PC-3 (cell line): ENCODE data around the gene CHCHD10. TPM values are rescaled to one million over a fixed set of nuclear protein-coding genes. Genes with fewer than 3 reads are reported as not detected.

Source experiments
- ATAC-seq: fragments of 200-7000 bp; cut with Tn5 transposase; 2 replicates; pipeline ENCODE4 v1.9.1; 2020; ENCODE audit warnings: mild to moderate bottlenecking, moderate library complexity
- BruUV-seq: library from RNA; stranded (reverse); fragments of 400-500 nt; replicated peaks from 2 replicates; lab custom pipeline; 2021; lab: Mats Ljungman, UMichigan
- CTCF ChIA-PET: fragments of 300-600 bp; sonication (Branson Sonifier 250); formaldehyde crosslinking; loops from one replicate; lab custom pipeline; 2022; ENCODE audit warnings: antibody characterized with exemption; lab: Charles Lee
- POLR2A ChIA-PET: fragments of 300-600 bp; sonication (Branson Sonifier 250); formaldehyde crosslinking; loops from one replicate; lab custom pipeline; 2022; ENCODE audit warnings: antibody characterized with exemption; ENCODE audit not compliant: unreplicated experiment; lab: Charles Lee
- DNase-seq: peaks from one replicate; pipeline ENCODE4 v3.0.0-alpha.2; 2015
- H2AFZ ChIP-seq: fragments of 300-600 bp; sonication (generic); 2 replicates; pipeline ENCODE4 v1.6.0; 2016; ENCODE audit warnings: antibody characterized with exemption, low read length
- H3F3A ChIP-seq: fragments of 300-600 bp; sonication (generic); one replicate; pipeline ENCODE4 v1.6.0; 2017; ENCODE audit warnings: antibody characterized with exemption, low read length, control low read depth, mild to moderate bottlenecking; ENCODE audit not compliant: unreplicated experiment
- H3K27ac ChIP-seq: fragments of 300-600 bp; sonication (generic); 2 replicates; pipeline ENCODE4 v1.5.1; 2016; ENCODE audit warnings: mild to moderate bottlenecking, low read length
- H3K27me3 ChIP-seq: fragments of 300-600 bp; sonication (generic); 2 replicates; pipeline ENCODE4 v1.6.1; 2016; ENCODE audit warnings: low read length, mixed read lengths
- H3K36me3 ChIP-seq: fragments of 300-600 bp; sonication (generic); 2 replicates; pipeline ENCODE4 v1.6.1; 2016; ENCODE audit warnings: low read depth, mixed run types, low read length, mixed read lengths
- H3K4me1 ChIP-seq: fragments of 300-600 bp; sonication (generic); 2 replicates; pipeline ENCODE4 v1.5.1; 2016; ENCODE audit warnings: low read length; ENCODE audit not compliant: insufficient read depth
- H3K4me2 ChIP-seq: fragments of 300-600 bp; sonication (generic); 2 replicates; pipeline ENCODE4 v1.6.0; 2016; ENCODE audit warnings: low read length
- H3K4me3 ChIP-seq: fragments of 300-600 bp; sonication (generic); 2 replicates; pipeline ENCODE4 v1.5.1; 2016; ENCODE audit warnings: mild to moderate bottlenecking, low read length, mixed read lengths
- H3K79me2 ChIP-seq: fragments of 300-600 bp; sonication (generic); 2 replicates; pipeline ENCODE4 v1.6.1; 2017; ENCODE audit warnings: low read length, mixed read lengths
- H3K9ac ChIP-seq: fragments of 300-600 bp; sonication (generic); 2 replicates; pipeline ENCODE4 v1.6.0; 2016; ENCODE audit warnings: mild to moderate bottlenecking, low read length
- H3K9me2 ChIP-seq: fragments of 300-600 bp; sonication (generic); replicated peaks from 2 replicates; pipeline ENCODE4 v1.6.1; 2016; ENCODE audit warnings: mixed run types, low read length, mixed read lengths
- H3K9me3 ChIP-seq: fragments of 300-600 bp; sonication (generic); 2 replicates; pipeline ENCODE4 v1.6.1; 2016; ENCODE audit warnings: low read length, mixed read lengths
- H4K20me1 ChIP-seq: fragments of 300-600 bp; sonication (generic); 2 replicates; pipeline ENCODE4 v1.6.1; 2016; ENCODE audit warnings: low read length, mixed read lengths
- CTCF ChIP-seq: fragments of 300-600 bp; sonication (generic); conservative IDR thresholded peaks from 2 replicates; pipeline ENCODE4 v1.5.1; 2017; ENCODE audit warnings: antibody characterized with exemption, low read depth, mild to moderate bottlenecking, low read length
- EZH2 ChIP-seq: fragments of 300-600 bp; sonication (generic); IDR thresholded peaks from one replicate; pipeline ENCODE4 v1.6.1; 2017; ENCODE audit warnings: antibody characterized with exemption, mild to moderate bottlenecking, low read length; ENCODE audit not compliant: unreplicated experiment
- EZH2phosphoT487 ChIP-seq: fragments of 300-600 bp; sonication (generic); IDR thresholded peaks from 2 replicates; pipeline ENCODE4 v1.6.1; 2018; ENCODE audit warnings: mild to moderate bottlenecking, antibody characterized with exemption, low read length, borderline replicate concordance
- intact Hi-C: fragments of 100-400 bp; cut with micrococcal nuclease; formaldehyde crosslinking; loops from 2 replicates; pipeline ENCODE4 v1.9.0; 2023
- total RNA-seq: library from RNA; depleted of rRNA; stranded (reverse); fragments of >200 nt; gene quantifications from 2 replicates; pipeline ENCODE4 v1.2.3, GENCODE V29; 2014

CHCHD10 gene
- total RNA-seq, 1 experiment from 2014 or later = 98.1 TPM

DNA sequence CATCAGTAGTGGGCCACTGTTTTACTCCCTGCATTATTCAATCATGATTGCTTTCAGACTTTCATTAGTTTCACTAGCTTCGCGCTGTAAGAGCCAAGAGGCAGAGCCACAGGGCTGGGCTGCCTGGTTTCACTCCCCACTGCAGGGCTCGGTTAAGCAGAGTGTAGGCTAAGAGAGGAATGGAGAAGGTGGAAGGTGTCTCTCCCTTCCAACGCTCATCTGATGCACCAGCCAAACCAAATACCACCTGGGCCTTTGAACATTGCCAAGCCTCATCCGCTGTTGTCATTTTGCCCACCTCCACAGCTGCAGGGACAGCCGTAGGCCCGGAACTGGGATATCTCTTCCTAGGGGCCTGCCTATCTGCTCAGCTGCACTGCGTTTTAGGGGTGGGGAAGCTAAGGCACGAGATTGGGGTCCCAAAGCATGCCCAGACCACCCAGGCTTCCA lies 18.5 kb upstream of the CHCHD10 start:
- Histone ChIP-seq H3K27me3 (no peaks in the 10 kb centered on the region), H3K9me2 (no peaks in the 10 kb centered on the region), H3K79me2 (peaks cover 39% of the 10 kb centered on the region), H3K36me3 (no peaks in the 10 kb centered on the region), H3K27ac (peak overlapping the region; percentile 96; the same call in 1 of the 2 replicates), H3K4me2 (peak overlapping the region; percentile 88), H3F3A (no peaks in the 10 kb centered on the region), H3K9ac (peak overlapping the region; percentile 100), H3K9me3 (no peaks in the 10 kb centered on the region), H2AFZ (peak overlapping the region; percentile 71), H4K20me1 (peaks cover 24% of the 10 kb centered on the region), H3K4me3 (peak overlapping the region; percentile 95), H3K4me1 (peaks cover 21% of the 10 kb centered on the region; the same call in 1 of the 2 replicates)
- no peak for TF ChIP-seq CTCF
- no peak for TF ChIP-seq EZH2phosphoT487
- TF ChIP-seq EZH2 = no peak
- POLR2A ChIA-PET = no interaction called here
- CTCF ChIA-PET = no interaction called here
- ATAC-seq (no peak), DNase-seq (no peak)
- TSS peak; percentile 97 for BruUV-seq
- intact Hi-C loops = no loop called here

DNA sequence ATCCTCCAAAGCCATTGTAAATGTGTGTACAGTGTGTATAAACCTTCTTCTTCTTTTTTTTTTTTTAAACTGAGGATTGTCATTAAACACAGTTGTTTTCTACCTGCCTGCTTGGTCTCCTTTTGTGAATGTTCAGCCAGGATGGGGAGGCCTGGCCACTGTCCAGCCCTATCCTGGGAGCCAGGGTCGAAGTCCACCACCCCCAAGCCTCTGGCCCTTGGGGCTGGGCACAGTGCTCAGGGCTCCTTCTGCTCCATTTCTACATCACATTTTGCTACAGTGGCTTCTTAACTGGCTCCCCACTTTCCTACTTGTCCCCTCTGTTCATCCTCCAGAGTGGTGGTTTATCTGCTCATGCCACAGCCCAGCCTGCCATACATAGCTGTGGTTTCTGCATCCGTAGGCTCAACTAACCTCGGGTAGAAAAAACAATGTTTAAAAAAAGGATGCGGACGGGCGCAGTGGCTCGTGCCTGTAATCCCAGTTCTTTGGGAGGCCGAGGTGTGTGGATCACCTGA lies 16.5 kb upstream of the CHCHD10 start:
- POLR2A ChIA-PET = no interaction called here

More for the DNA sequence above, 16.5 kb upstream of the CHCHD10 start:
- H3K4me2 ChIP-seq = no peak overlapping the region
- H3K9ac ChIP-seq = no peak overlapping the region
- DNase-seq (no peak), ATAC-seq (no peak)
- peaks cover 18% of the 10 kb centered on the region for H4K20me1 ChIP-seq
- CTCF ChIA-PET = interaction anchor here (0.6 kb wide), 1 partner anchor 74 kb away, joined by 3 read pairs; the partner anchor contains the start of gene SLC2A11
- peaks cover 20% of the 10 kb centered on the region for H3K79me2 ChIP-seq
- no peaks in the 10 kb centered on the region for H3K9me3 ChIP-seq
- H3F3A ChIP-seq = no peaks in the 10 kb centered on the region
- no peak for TF ChIP-seq CTCF
- H2AFZ ChIP-seq = no peak overlapping the region
- H3K27ac ChIP-seq = no peak overlapping the region
- BruUV-seq = no TSS peak
- H3K27me3 ChIP-seq = no peaks in the 10 kb centered on the region
- no peaks in the 10 kb centered on the region for H3K9me2 ChIP-seq
- intact Hi-C loops = no loop called here
- H3K4me3 ChIP-seq = no peak overlapping the region
- H3K36me3 ChIP-seq = no peaks in the 10 kb centered on the region
- H3K4me1 ChIP-seq = peaks cover 23% of the 10 kb centered on the region; the same call in 1 of the 2 replicates
